ENCODE results near the gene SMYD3.

DNA sequence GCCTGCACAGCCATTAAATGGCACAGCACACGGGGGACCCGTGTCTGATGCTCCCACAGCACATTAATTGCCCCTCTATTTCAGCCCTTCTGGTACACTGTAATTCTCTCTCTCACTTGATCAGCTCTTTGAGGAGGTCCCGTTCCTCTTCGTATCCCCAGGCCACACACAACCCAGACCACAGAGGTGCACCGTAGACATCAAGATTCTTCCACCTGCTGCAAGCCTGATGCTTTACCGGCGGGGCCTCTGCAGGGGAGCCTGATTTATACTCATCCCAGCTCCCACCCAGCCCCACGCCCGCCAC lies 759 bp downstream of the SMYD3 start:
- TF ChIP-seq CTCF (conservative IDR thresholded peaks at IDR 0.05 in 1 of 2, IDR thresholded peaks at IDR 0.05 in 1 of 2; ENCODE audit: low read depth in 1 of 2, low read length in 2 of 2): no peak
- no peak for TF ChIP-seq EZH2 (IDR thresholded peaks at IDR 0.05; ENCODE audit: low read length, missing control alignments)
